Breast epithelium (tissue), 3 donors: ENCODE data around the gene RYR3.

ENCODE experiments used
- CTCF ChIP-seq, 3 donors: fragments of 450-650 bp; IDR thresholded peaks; one replicate each; pipeline ENCODE4 v1.5.1; 2016 to 2017; ENCODE audit warnings: antibody characterized with exemption in 3 of 3, mild to moderate bottlenecking in 3 of 3, moderate library complexity in 3 of 3
- POLR2AphosphoS5 ChIP-seq, 3 donors: sonication (generic); formaldehyde crosslinking; IDR thresholded peaks; one replicate each; pipeline ENCODE4 v1.6.1; 2017; ENCODE audit warnings: antibody characterized with exemption in 3 of 3

GRCh38 chr15:33678176-33678575 is 367.4 kb downstream of the RYR3 start:
- no peak for TF ChIP-seq CTCF (IDR thresholded peaks at IDR 0.05)
- TF ChIP-seq POLR2AphosphoS5 (IDR thresholded peaks at IDR 0.05), result no peak
